Parathyroid adenoma (tissue), 2 donors: ENCODE data around the gene SAG.
A peak's percentile ranks its signal among the peaks of the same experiment; 100 is the strongest.

Source experiments
- H2AFZ ChIP-seq: fragments of 300-600 bp; sonication (generic); one replicate; pipeline ENCODE4 v1.7.0; 2017; ENCODE audit warnings: antibody characterized with exemption, mild to moderate bottlenecking
- H3K27ac ChIP-seq: fragments of 300-600 bp; sonication (generic); one replicate; pipeline ENCODE4 v1.7.0; 2017
- H3K27me3 ChIP-seq: fragments of 300-600 bp; sonication (generic); one replicate; pipeline ENCODE4 v1.7.0; 2017; ENCODE audit warnings: low read length; ENCODE audit not compliant: control insufficient read depth, insufficient read depth
- H3K36me3 ChIP-seq: fragments of 300-600 bp; sonication (generic); one replicate; pipeline ENCODE4 v1.7.0; 2017; ENCODE audit warnings: low read length; ENCODE audit not compliant: control insufficient read depth, insufficient read depth
- H3K4me1 ChIP-seq: fragments of 300-600 bp; sonication (generic); one replicate; pipeline ENCODE4 v1.7.0; 2017; ENCODE audit warnings: control low read depth
- H3K4me2 ChIP-seq: fragments of 300-600 bp; sonication (generic); one replicate; pipeline ENCODE4 v1.7.0; 2017; ENCODE audit warnings: low read length
- H3K4me3 ChIP-seq: fragments of 300-600 bp; sonication (generic); one replicate; pipeline ENCODE4 v1.7.0; 2017; ENCODE audit warnings: low read depth, low read length
- H3K79me2 ChIP-seq: fragments of 300-600 bp; sonication (generic); one replicate; pipeline ENCODE4 v1.7.0; 2017; ENCODE audit warnings: control low read depth
- H3K9ac ChIP-seq: fragments of 300-600 bp; sonication (generic); one replicate; pipeline ENCODE4 v1.7.0; 2017; ENCODE audit warnings: mild to moderate bottlenecking
- H3K9me3 ChIP-seq: fragments of 300-600 bp; sonication (generic); one replicate; pipeline ENCODE4 v1.7.0; 2017; ENCODE audit warnings: low read length; ENCODE audit not compliant: control insufficient read depth
- TF ChIP-seq, protein P1 (sequence below): fragments of 300-600 bp; sonication (generic); IDR thresholded peaks from one replicate; pipeline ENCODE4 v1.7.0; 2017; ENCODE audit warnings: antibody characterized with exemption, mild to moderate bottlenecking
- donor health status: primary hyperparathyroidism.

The SAG gene

DNA sequence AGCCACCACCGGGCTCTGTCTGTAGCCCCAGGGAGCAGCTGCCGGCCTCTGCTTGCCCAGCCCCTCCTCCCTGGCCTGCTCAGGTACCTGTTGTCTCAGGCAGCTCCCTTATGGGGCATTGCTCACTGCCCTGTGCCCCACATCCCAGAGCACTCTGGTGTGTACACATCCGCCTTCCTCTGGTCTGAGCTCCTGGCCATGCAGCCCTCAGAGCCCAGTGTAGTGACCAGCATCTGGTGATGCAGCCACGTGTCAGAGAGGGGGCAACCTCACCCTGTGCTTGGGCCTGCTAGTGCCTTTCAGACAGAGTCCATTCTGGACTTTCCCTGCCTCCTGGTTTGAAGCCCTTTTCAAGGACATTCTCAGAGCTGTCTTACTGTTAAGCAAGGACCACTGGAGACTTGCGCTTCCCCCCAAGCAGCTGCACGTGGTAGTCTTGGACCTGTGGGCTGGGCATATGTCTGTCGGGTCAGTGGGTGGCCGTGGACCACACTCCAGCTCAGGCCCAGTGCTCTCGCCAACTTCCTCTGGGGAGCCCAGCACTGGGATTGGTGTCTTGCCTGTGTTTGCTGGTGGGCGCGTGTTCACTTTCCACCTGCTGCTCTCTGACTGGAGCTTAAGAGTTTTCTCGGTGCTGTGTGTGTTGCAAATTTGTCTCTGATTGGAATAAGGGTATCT lies 77.3 kb downstream of the SAG start:
- Histone ChIP-seq H3K4me3 (no peak overlapping the region), H3K9ac (no peak overlapping the region), H3K79me2 (peaks cover 7% of the 10 kb centered on the region), H3K27me3 (no peaks in the 10 kb centered on the region), H3K27ac (no peak overlapping the region), H3K4me2 (no peak overlapping the region), H3K4me1 (peaks cover 11% of the 10 kb centered on the region), H3K36me3 (no peaks in the 10 kb centered on the region), H2AFZ (no peak overlapping the region), H3K9me3 (no peaks in the 10 kb centered on the region)
- TF ChIP-seq, protein P1, sequence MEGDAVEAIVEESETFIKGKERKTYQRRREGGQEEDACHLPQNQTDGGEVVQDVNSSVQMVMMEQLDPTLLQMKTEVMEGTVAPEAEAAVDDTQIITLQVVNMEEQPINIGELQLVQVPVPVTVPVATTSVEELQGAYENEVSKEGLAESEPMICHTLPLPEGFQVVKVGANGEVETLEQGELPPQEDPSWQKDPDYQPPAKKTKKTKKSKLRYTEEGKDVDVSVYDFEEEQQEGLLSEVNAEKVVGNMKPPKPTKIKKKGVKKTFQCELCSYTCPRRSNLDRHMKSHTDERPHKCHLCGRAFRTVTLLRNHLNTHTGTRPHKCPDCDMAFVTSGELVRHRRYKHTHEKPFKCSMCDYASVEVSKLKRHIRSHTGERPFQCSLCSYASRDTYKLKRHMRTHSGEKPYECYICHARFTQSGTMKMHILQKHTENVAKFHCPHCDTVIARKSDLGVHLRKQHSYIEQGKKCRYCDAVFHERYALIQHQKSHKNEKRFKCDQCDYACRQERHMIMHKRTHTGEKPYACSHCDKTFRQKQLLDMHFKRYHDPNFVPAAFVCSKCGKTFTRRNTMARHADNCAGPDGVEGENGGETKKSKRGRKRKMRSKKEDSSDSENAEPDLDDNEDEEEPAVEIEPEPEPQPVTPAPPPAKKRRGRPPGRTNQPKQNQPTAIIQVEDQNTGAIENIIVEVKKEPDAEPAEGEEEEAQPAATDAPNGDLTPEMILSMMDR: no peak

DNA sequence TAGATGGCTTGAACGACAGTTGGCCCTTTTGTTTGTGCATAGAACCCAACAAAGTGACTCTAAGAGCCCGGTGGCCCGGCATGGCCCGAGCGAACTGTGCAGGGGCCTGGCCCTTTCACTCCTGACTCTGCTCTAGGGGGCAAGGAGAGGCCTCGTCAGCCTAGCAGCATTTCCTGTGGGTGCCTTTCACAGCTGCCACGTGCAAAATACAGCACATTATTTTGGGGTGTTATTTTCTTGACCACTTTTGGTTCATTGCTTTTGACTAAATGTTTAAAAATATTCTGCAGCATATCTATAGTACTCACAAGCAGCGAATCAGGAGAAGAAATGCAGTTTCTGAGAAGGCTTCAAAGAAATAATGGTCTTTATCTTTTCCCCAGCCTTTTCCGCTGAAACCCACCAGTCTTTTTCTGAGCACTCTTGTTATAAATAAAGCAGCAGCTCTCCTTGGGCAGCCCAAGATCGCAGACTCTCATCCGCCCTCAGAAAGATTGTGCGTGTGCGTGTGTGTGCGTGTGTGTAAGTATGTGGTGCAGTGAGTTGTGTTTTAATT lies 78.0 kb downstream of the SAG start:
- Histone ChIP-seq H3K27ac (no peak overlapping the region), H2AFZ (no peak overlapping the region), H3K4me2 (no peak overlapping the region), H3K4me1 (peaks cover 11% of the 10 kb centered on the region), H3K36me3 (no peaks in the 10 kb centered on the region), H3K9me3 (no peaks in the 10 kb centered on the region), H3K27me3 (no peaks in the 10 kb centered on the region), H3K9ac (no peak overlapping the region), H3K4me3 (no peak overlapping the region), H3K79me2 (peaks cover 2% of the 10 kb centered on the region)
- TF ChIP-seq, protein P1: no peak

DNA sequence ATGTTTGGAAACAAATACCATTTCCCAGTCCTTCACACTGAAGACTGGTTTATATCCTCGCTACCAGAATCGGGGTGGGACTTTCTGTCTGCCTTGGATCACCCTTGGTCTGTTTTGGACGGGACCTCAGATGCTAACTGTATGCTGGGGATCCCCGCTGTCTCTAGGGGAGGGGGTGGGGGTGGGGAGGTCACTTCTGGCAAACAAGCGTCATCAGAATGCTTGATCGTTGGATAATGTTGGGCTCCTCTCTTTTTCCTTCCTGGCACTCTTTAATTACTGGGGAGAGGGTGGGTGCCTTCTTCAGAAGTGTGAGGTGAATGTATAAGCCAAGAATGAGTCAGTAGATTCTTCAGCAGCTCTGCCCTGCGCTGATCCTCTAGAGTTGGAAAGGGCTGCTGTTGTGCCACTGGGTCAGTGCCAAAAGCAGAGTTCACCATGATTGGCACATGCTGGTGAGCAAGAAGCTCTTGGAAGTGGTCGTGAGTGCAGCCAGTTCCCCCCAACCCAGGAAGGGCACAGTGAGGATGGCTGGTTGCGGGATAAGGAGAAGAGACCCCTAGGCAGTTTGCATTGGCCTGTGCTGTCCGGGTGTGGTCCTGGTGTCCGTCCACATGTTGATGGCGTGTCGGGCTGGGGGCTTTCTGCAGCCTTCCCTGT lies 78.9 kb downstream of the SAG start:
- Histone ChIP-seq H3K36me3 (no peaks in the 10 kb centered on the region), H3K4me1 (peaks cover 11% of the 10 kb centered on the region), H3K9ac (no peak overlapping the region), H3K9me3 (no peaks in the 10 kb centered on the region), H3K27ac (no peak overlapping the region), H3K27me3 (no peaks in the 10 kb centered on the region), H3K79me2 (no peaks in the 10 kb centered on the region), H2AFZ (no peak overlapping the region), H3K4me3 (no peak overlapping the region), H3K4me2 (no peak overlapping the region)
- TF ChIP-seq, protein P1: no peak

DNA sequence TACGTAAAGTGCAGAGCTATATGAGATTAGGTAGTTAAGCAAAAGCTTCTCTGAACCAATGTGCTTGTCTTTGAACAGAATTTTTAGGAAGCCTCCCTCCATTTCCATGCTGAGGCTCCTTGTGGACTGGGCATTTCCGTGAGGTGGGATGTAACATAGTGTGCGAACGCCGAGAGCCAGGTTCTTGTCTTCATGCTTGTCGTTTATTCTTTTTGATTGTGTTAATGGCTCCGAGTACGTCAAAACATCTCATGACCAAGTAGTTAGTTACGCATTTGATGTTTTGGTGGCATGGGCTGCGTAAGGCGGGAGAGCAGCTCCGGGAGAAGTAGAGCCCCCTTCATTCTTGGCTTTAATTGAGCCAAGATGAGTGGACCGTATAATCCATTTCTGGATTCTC lies 79.6 kb downstream of the SAG start:
- Histone ChIP-seq H3K4me2 (peak overlapping the region; percentile 18), H3K9me3 (no peaks in the 10 kb centered on the region), H2AFZ (peak overlapping the region; percentile 75), H3K4me3 (no peak overlapping the region), H3K27ac (peak overlapping the region; percentile 65), H3K36me3 (no peaks in the 10 kb centered on the region), H3K9ac (no peak overlapping the region), H3K4me1 (peaks cover 11% of the 10 kb centered on the region), H3K79me2 (no peaks in the 10 kb centered on the region), H3K27me3 (no peaks in the 10 kb centered on the region)
- TF ChIP-seq, protein P1: no peak
